Fibroblast of skin of right biceps (primary cell): ENCODE measurements around the gene CYP3A7.
"Not testable (repeated sequence)": the region's sequence is repeated elsewhere in the genome, so short reads cannot be mapped to it uniquely, and the experiment has no call there.

Experiments used
- DNase-seq: peaks from one replicate; pipeline ENCODE4 v3.0.0-alpha.2; 2013

The CYP3A7 gene

DNA sequence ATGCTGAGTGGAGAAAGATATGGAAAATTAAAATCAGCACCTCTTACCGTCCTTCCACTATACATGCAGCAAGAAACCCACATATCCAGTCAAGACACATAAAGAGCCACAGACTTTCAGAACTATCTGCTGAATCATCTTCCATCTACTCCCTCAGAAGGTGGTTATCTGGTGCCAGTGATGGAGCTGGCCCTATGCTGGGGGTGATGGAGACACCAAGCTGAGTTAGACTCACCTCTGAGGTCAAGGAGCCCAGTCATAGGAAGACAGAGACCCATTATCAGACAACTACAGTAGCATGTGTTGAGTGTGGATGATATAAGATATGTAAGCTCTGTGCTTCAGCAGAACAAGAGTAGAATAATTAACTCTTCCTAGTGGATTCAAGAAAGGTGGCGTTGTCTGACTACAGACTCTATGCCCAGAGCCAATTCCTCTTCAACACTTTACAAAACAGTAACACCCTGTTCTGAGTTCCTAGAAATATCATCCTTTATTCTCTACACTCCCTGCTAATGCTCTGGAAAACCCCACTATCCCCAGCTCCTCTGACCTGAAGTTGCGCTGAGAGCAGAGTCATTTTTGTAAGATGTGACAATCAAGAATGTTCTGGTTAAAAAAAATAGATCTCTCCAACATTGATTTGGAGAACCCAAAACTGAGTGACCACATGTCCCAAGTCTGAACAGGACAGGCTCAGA is 69.5 kb downstream of the CYP3A7 start:
- no peak for DNase-seq

GRCh38 chr7:99657879-99658278 is 77.1 kb downstream of the CYP3A7 start:
- DNase-seq: not testable (repeated sequence)
